K562 (cell line): Measurements from ENCODE around the gene ZFAND2A. TPM values are rescaled to one million over a fixed set of nuclear protein-coding genes. Genes with fewer than 3 reads are reported as not detected.

ENCODE experiments used
- ATAC-seq: fragments of 200-7000 bp; cut with Tn5 transposase; 3 replicates; pipeline ENCODE4 v1.9.1; 2020; ENCODE audit warnings: moderate library complexity
- BruUV-seq: library from RNA; stranded (reverse); fragments of 400-500 nt; replicated peaks from 2 replicates; lab custom pipeline; 2021; lab: Mats Ljungman, UMichigan
- CTCF ChIA-PET: fragments of 300-600 bp; formaldehyde crosslinking; extraction: SDS; loops from one replicate; lab custom pipeline; 2021; ENCODE audit warnings: low intra/inter-chr PET ratio; lab: Yijun Ruan, JAX
- POLR2A ChIA-PET: fragments of 300-600, 350-650 bp; sonication (Branson Sonifier 250); formaldehyde crosslinking; extraction: SDS; loops from one replicate; lab custom pipeline; 2021; ENCODE audit warnings: antibody characterized with exemption, inconsistent platforms; lab: Yijun Ruan, JAX
- DNase-seq, 4 experiments: peaks; one replicate each; pipeline versions ENCODE4 v3.0.0 to v3.0.0-alpha.2; 2011 to 2018; ENCODE audit warnings: low spot score in 3 of 4, mixed read lengths in 3 of 4; ENCODE audit errors: extremely low read depth in 1 of 4
- FAIRE-seq: peaks from 2 replicates; lab custom pipeline; 2011; peaks lifted over from hg19 to GRCh38; lab: Jason Lieb, UNC
- H2AFZ ChIP-seq: 2 replicates; pipeline ENCODE4 v1.6.0; 2011; ENCODE audit warnings: low read depth, low read length, control low read depth, inconsistent platforms
- H3K27ac ChIP-seq: fragments of 200-600 bp; 3 replicates; pipeline ENCODE4 v1.8.0; 2011; ENCODE audit warnings: low read depth, mild to moderate bottlenecking, control low read depth, inconsistent platforms, low read length, moderate library complexity, mixed read lengths; ENCODE audit errors: extremely low read depth
- H3K27me3 ChIP-seq, 2 experiments: fragments of 300-600 bp in 1 of 2; 2 replicates in 1 of 2; 3 replicates in 1 of 2; pipeline versions ENCODE4 v1.6.0 to v1.8.0; 2011; ENCODE audit warnings: inconsistent platforms in 2 of 2, low read length in 2 of 2, mild to moderate bottlenecking in 1 of 2, mixed read lengths in 1 of 2, moderate library complexity in 1 of 2; ENCODE audit not compliant: control insufficient read depth in 2 of 2, insufficient read depth in 2 of 2
- H3K36me3 ChIP-seq: fragments of 300-600 bp; 3 replicates; pipeline ENCODE4 v1.8.0; 2011; ENCODE audit warnings: mild to moderate bottlenecking, low read length, inconsistent platforms; ENCODE audit not compliant: control insufficient read depth, insufficient read depth
- H3K4me1 ChIP-seq, 2 experiments: fragments of 200-600 bp in 1 of 2; replicated peaks in 1 of 2; 2 replicates in 1 of 2; 3 replicates in 1 of 2; pipeline versions ENCODE4 v1.5.1 to v1.8.0; 2011; ENCODE audit warnings: inconsistent platforms in 2 of 2, low read length in 2 of 2, mild to moderate bottlenecking in 1 of 2, mixed read lengths in 1 of 2, moderate library complexity in 1 of 2; ENCODE audit not compliant: control insufficient read depth in 2 of 2, insufficient read depth in 2 of 2
- H3K4me2 ChIP-seq: 2 replicates; pipeline ENCODE4 v1.6.1; 2011; ENCODE audit warnings: low read length, control low read depth, inconsistent platforms, mixed read lengths; ENCODE audit not compliant: insufficient read depth
- H3K4me3 ChIP-seq: fragments of 200-600 bp; sonication (generic), shearing (Covaris generic); 2 replicates; pipeline ENCODE4 v1.5.1; 2016; ENCODE audit warnings: control low read depth, inconsistent platforms
- H3K79me2 ChIP-seq: fragments of 200-600 bp; 3 replicates; pipeline ENCODE4 v1.8.0; 2011; ENCODE audit warnings: low read length, inconsistent platforms; ENCODE audit not compliant: control insufficient read depth, insufficient read depth
- H3K9ac ChIP-seq, 2 experiments: 2 replicates each; pipeline versions ENCODE4 v1.6.0 to v1.6.1; 2011; ENCODE audit warnings: low read depth in 2 of 2, low read length in 2 of 2, control low read depth in 1 of 2, inconsistent platforms in 1 of 2, mild to moderate bottlenecking in 1 of 2, mixed read lengths in 1 of 2; ENCODE audit not compliant: insufficient read depth in 1 of 2
- H3K9me1 ChIP-seq: one replicate; pipeline ENCODE4 v1.6.0; 2011; ENCODE audit warnings: inconsistent platforms, mild to moderate bottlenecking, low read length, moderate library complexity; ENCODE audit not compliant: control insufficient read depth, insufficient read depth
- H3K9me3 ChIP-seq: replicated peaks from 2 replicates; pipeline ENCODE4 v1.5.1; 2011; ENCODE audit warnings: low read depth, low read length, inconsistent platforms; ENCODE audit not compliant: control insufficient read depth, insufficient read depth
- H4K20me1 ChIP-seq: replicated peaks from 2 replicates; pipeline ENCODE4 v1.6.1; 2011; ENCODE audit warnings: low read length, inconsistent platforms, mixed read lengths; ENCODE audit not compliant: control insufficient read depth, insufficient read depth
- BDP1 ChIP-seq: IDR thresholded peaks from 3 replicates; pipeline ENCODE4 v1.6.1; 2011; ENCODE audit not compliant: insufficient read length, insufficient read depth
- MAFG ChIP-seq: fragments of 450-650 bp; conservative IDR thresholded peaks from 2 replicates; pipeline ENCODE4 v1.6.1; 2016; ENCODE audit warnings: missing genetic modification characterization, missing compliant biosample characterization
- MEF2D ChIP-seq: conservative IDR thresholded peaks from 2 replicates; pipeline ENCODE4 v1.6.1; 2016; ENCODE audit warnings: low read depth, missing genetic modification characterization, missing compliant biosample characterization
- PBX2 ChIP-seq, 2 experiments: IDR thresholded peaks in 1 of 2; conservative IDR thresholded peaks in 1 of 2; 2 replicates each; pipeline ENCODE4 v1.6.1; 2016; ENCODE audit warnings: low read depth in 2 of 2, mild to moderate bottlenecking in 1 of 2, missing compliant biosample characterization in 1 of 2, missing genetic modification characterization in 1 of 2, moderate library complexity in 1 of 2
- ZNF76 ChIP-seq: fragments of 250-450 bp; sonication (Bioruptor Pico); IDR thresholded peaks from 2 replicates; pipeline ENCODE4 v1.4.0; 2020; ENCODE audit warnings: mild to moderate bottlenecking, moderate library complexity, borderline replicate concordance
- WGBS: fragments of 100-300 bp; shearing (Covaris generic); methylation state at CpG from one replicate; pipeline ENCODE4 v1.1.6; 2016; ENCODE audit warnings: low coverage, mixed read lengths; ENCODE audit not compliant: insufficient coverage; ENCODE audit errors: missing lambda C conversion rate; 5-methylcytosine and 5-hydroxymethylcytosine counted together
- in situ Hi-C: fragments of 300-500 bp; cut with MboI; formaldehyde crosslinking; loops from 4 replicates; pipeline ENCODE4 v1.15.0; 2018; ENCODE audit warnings: inconsistent platforms, mixed read lengths
- intact Hi-C: fragments of 100-400 bp; cut with micrococcal nuclease; formaldehyde crosslinking; loops from 2 replicates; pipeline ENCODE4 v1.14.2; 2022
- polyA plus RNA-seq, 8 experiments: library from polyadenylated mRNA; depleted of rRNA in 4 of 8; stranded (reverse) in 5 of 8; unstranded in 3 of 8; fragments of >200 nt; fragmentation: Nextera tagmentation in 2 of 8; fragmentation: Illumina TruSeq in 1 of 8; extraction: Ambion mirVana in 2 of 8; extraction: Trizol in 1 of 8; gene quantifications; 2 replicates each; pipeline versions ENCODE4 v1.2.1 to v1.2.3, GENCODE V29; 2011 to 2014; ENCODE audit warnings: inconsistent platforms in 1 of 8, missing spikeins in 1 of 8
- total RNA-seq, 7 experiments: library from RNA; depleted of rRNA in 6 of 7; stranded (reverse); fragments of >200 nt in 6 of 7; fragmentation: Illumina TruSeq in 2 of 7; extraction: Trizol in 2 of 7; gene quantifications; 2 replicates each; pipeline versions ENCODE4 v1.2.1 to v1.2.3, GENCODE V29; 2011 to 2021; ENCODE audit warnings: low replicate concordance in 1 of 7

ZFAND2A gene
- total and polyA plus RNA-seq, 9 of the 15 experiments (the other 6 are each of a cell fraction or from before 2014, with no cell fraction given) = 16.8 to 56.8 (median 26.1) TPM

GRCh38 chr7:1197997-1198625 lies 38.1 kb upstream of the ZFAND2A start:
- Histone ChIP-seq H3K27ac (no peak overlapping the region), H3K79me2 (no peaks in the 10 kb centered on the region), H3K9me3 (no peaks in the 10 kb centered on the region), H3K36me3 (no peaks in the 10 kb centered on the region), H3K4me2 (no peak overlapping the region), H3K4me3 (no peak overlapping the region), H4K20me1 (no peaks in the 10 kb centered on the region), H3K9ac (no peak overlapping the region), H2AFZ (no peak overlapping the region), H3K27me3 (peaks cover 30 to 58% of the 10 kb centered on the region in 2 experiments), H3K4me1 (peaks cover 0 to 12% of the 10 kb centered on the region in 2 experiments; a peak in 2 of 5 replicates)
- WGBS = 10% methylated on average over 15 of the region's 15 CpGs
- DNase-seq (peak in 1 of 4 experiments; percentile 5), FAIRE-seq (no peak), ATAC-seq (no peak)
- ChIA-PET CTCF (no interaction called here), POLR2A (no interaction called here)
- intact Hi-C loops = no loop called here
- no peak for TF ChIP-seq PBX2 (CRISPR knock-in tag; IDR thresholded peaks at IDR 0.05; ENCODE audit: low read depth)
- TF ChIP-seq PBX2 (tag; conservative IDR thresholded peaks at IDR 0.05; ENCODE audit: low read depth) = no peak
- no peak for TF ChIP-seq MAFG
- no peak for TF ChIP-seq ZNF76 (CRISPR knock-in tag)
- no peak for TF ChIP-seq BDP1
- no peak for TF ChIP-seq MEF2D (tag)
- TF ChIP-seq, all 486 proteins: peak for 0
- in situ Hi-C loops = no loop called here
- BruUV-seq = no TSS peak
- no peaks in the 10 kb centered on the region for H3K9me1 ChIP-seq
